ENCODE measurements around the gene CHPT1. TPM values are rescaled to one million over a fixed set of nuclear protein-coding genes. Genes with fewer than 3 reads are reported as not detected.

CHPT1 gene
- total RNA-seq, 1 donor from 2014 or later = 16.9 TPM

DNA sequence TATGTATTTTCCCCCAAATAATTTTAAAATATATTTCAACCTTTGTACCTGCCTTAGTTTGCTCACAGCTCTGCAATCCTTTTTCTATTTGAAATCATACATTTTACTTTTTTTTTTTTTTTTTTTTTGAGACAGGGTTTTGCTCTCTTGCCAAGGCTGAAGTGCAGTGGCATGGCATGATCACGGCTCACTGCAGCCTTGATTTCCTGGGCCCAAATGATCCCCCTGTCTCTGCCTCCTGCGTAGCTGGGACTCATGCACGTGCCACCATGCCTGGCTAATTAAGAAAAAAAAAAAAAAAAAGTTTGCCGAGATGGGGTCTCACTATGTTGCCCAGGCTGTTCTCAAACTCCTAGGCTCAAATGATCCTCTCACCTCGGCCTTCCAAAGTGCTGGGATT lies 43.1 kb downstream of the CHPT1 start:
- no peak for DNase-seq (ENCODE audit: low spot score in 2 of 2, unreplicated experiment in 2 of 2)
- H3K9me3 Mint-ChIP-seq = peaks cover 2% of the 10 kb centered on the region
- TF ChIP-seq CTCF (IDR thresholded peaks at IDR 0.05; ENCODE audit: unreplicated experiment) = no peak
- H3K4me3 Mint-ChIP-seq = no peak overlapping the region
- H3K27ac Mint-ChIP-seq = no peak overlapping the region
- peaks cover 39% of the 10 kb centered on the region for H3K36me3 Mint-ChIP-seq
- H3K27me3 Mint-ChIP-seq (ENCODE audit: low read depth) = no peaks in the 10 kb centered on the region
- no peaks in the 10 kb centered on the region for H3K4me1 Mint-ChIP-seq

GRCh38 chr12:101740980-101741379 lies 43.5 kb downstream of the CHPT1 start:
- peaks cover 2% of the 10 kb centered on the region for H3K9me3 Mint-ChIP-seq

DNA sequence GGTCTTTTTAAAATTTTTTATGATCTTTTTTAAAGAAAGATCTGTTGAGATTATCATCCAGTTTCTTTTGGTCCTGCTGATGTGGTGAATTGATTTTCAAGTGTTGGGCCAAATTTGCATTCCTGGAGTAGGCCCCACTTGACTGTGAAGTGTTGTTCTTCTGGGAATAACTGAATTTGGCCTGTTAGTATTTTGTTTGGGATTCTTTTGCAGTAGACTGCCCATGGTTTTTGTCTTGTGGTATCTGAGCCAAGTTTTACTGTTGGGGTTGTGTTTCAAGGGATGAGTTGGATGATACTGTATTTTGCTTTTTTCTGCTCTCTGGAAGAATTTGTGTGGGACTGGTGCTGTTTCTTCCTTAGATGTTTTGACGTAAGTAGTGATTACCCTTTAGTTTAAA lies 45.8 kb downstream of the CHPT1 start:
- Mint-ChIP-seq H3K4me1 (no peaks in the 10 kb centered on the region), H3K4me3 (no peak overlapping the region), H3K36me3 (peaks cover 40% of the 10 kb centered on the region), H3K9me3 (peaks cover 2% of the 10 kb centered on the region), H3K27ac (no peak overlapping the region), H3K27me3 (ENCODE audit: low read depth) (no peaks in the 10 kb centered on the region)
- DNase-seq (ENCODE audit: low spot score in 2 of 2, unreplicated experiment in 2 of 2) = no peak
- no peak for TF ChIP-seq CTCF (IDR thresholded peaks at IDR 0.05; ENCODE audit: unreplicated experiment)

More at GRCh38 chr12:101740980-101741379, 43.5 kb downstream of the CHPT1 start:
- DNase-seq (ENCODE audit: low spot score in 2 of 2, unreplicated experiment in 2 of 2) = no peak
- no peak overlapping the region for H3K4me3 Mint-ChIP-seq
- TF ChIP-seq CTCF (IDR thresholded peaks at IDR 0.05; ENCODE audit: unreplicated experiment) = no peak
- H3K27ac Mint-ChIP-seq = no peak overlapping the region
- H3K4me1 Mint-ChIP-seq = no peaks in the 10 kb centered on the region
- H3K27me3 Mint-ChIP-seq (ENCODE audit: low read depth) = no peaks in the 10 kb centered on the region
- peaks cover 39% of the 10 kb centered on the region for H3K36me3 Mint-ChIP-seq

DNA sequence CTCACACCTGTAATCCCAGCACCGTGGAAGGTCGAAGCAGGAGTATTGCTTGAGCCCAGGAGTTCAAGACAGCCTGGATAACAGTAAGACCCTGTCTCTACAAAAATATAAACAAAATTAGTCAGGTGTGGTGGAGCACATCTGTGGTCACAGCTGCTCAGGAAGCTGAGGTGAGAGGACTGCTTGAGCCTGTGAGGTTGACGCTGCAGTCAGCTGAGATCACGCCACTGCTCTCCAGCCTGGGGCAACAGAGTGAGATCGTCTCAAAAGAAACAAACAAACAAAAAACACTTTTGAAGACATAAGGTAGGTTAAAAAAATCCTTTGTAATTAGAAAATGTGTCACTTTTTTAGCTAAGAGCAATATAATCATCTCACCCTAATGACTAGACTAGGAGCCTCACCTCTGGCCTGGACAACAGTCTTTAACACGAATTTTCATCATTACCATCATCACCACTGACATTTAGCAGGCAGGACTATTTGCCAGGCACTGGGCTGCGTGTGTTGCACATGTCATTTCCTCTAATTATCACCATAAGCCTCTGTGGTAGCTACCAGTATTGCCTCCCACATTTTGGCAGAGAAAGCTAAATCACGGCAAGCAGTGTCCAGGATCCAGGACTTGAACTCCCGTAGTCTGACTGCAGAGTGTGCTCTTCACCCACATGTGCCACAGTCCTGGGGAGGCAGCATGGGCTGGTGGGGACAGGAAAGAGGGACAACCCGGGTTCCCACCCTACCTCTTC lies 46.5 kb downstream of the CHPT1 start:
- no peaks in the 10 kb centered on the region for H3K27me3 Mint-ChIP-seq (ENCODE audit: low read depth)

GRCh38 chr12:101745481-101745880 lies 48.0 kb downstream of the CHPT1 start:
- TF ChIP-seq CTCF (IDR thresholded peaks at IDR 0.05; ENCODE audit: unreplicated experiment) = no peak
- peaks cover 2% of the 10 kb centered on the region for H3K9me3 Mint-ChIP-seq
- DNase-seq (ENCODE audit: low spot score in 2 of 2, unreplicated experiment in 2 of 2) = no peak
- no peaks in the 10 kb centered on the region for H3K27me3 Mint-ChIP-seq (ENCODE audit: low read depth)
- H3K27ac Mint-ChIP-seq = no peak overlapping the region
- no peak overlapping the region for H3K4me3 Mint-ChIP-seq
- H3K36me3 Mint-ChIP-seq = peaks cover 35% of the 10 kb centered on the region
- H3K4me1 Mint-ChIP-seq = no peaks in the 10 kb centered on the region

More for the DNA sequence above, 46.5 kb downstream of the CHPT1 start:
- no peak for DNase-seq (ENCODE audit: low spot score in 2 of 2, unreplicated experiment in 2 of 2)
- H3K4me1 Mint-ChIP-seq = no peaks in the 10 kb centered on the region
- peaks cover 39% of the 10 kb centered on the region for H3K36me3 Mint-ChIP-seq
- no peak overlapping the region for H3K27ac Mint-ChIP-seq
- no peak for TF ChIP-seq CTCF (IDR thresholded peaks at IDR 0.05; ENCODE audit: unreplicated experiment)
- H3K9me3 Mint-ChIP-seq = peaks cover 2% of the 10 kb centered on the region
- H3K4me3 Mint-ChIP-seq = no peak overlapping the region

Data from mesothelial cell of epicardium (in vitro differentiated cells).